Activated CD8-positive, alpha-beta T cell treated with anti-CD3 and anti-CD28 coated beads for 36 hours (primary cell): ENCODE data around the gene CAPG. TPM values are rescaled to one million over a fixed set of nuclear protein-coding genes. Genes with fewer than 3 reads are reported as not detected.
A peak's percentile ranks its signal among the peaks of the same experiment; 100 is the strongest.

Source experiments
- ATAC-seq: fragments of 200-7000 bp; cut with Tn5 transposase; one replicate; pipeline ENCODE4 v1.10.0; 2021; ENCODE audit warnings: mild to moderate bottlenecking, moderate library complexity
- CTCF ChIA-PET: fragments of 350-600 bp; sonication (Branson Sonifier 250); formaldehyde crosslinking; loops from one replicate; lab custom pipeline; 2021; ENCODE audit warnings: antibody characterized with exemption; lab: Charles Lee
- POLR2A ChIA-PET: fragments of 350-600 bp; sonication (Branson Sonifier 250); formaldehyde crosslinking; loops from one replicate; lab custom pipeline; 2021; ENCODE audit warnings: antibody characterized with exemption; lab: Charles Lee
- DNase-seq: peaks from one replicate; pipeline ENCODE4 v3.0.0-alpha.2; 2020
- H3K27ac Mint-ChIP-seq: one replicate; pipeline ENCODE4 v1.8.0; 2021; ENCODE audit warnings: mild to moderate bottlenecking, mixed read lengths
- H3K27me3 Mint-ChIP-seq: one replicate; pipeline ENCODE4 v1.8.0; 2021; ENCODE audit warnings: mixed read lengths
- H3K36me3 Mint-ChIP-seq: one replicate; pipeline ENCODE4 v1.8.0; 2021; ENCODE audit warnings: low read depth, mixed read lengths
- H3K4me1 Mint-ChIP-seq: one replicate; pipeline ENCODE4 v1.8.0; 2021; ENCODE audit warnings: low read depth, mixed read lengths
- H3K4me3 Mint-ChIP-seq: one replicate; pipeline ENCODE4 v1.8.0; 2021; ENCODE audit warnings: mild to moderate bottlenecking, moderate library complexity, mixed read lengths
- H3K9me3 Mint-ChIP-seq: one replicate; pipeline ENCODE4 v1.8.0; 2021; ENCODE audit warnings: mixed read lengths
- CTCF ChIP-seq: fragments of 200-600 bp; IDR thresholded peaks from one replicate; pipeline ENCODE4 v1.8.0; 2022; ENCODE audit warnings: antibody characterized with exemption, mild to moderate bottlenecking
- intact Hi-C: fragments of 100-400 bp; cut with micrococcal nuclease; formaldehyde crosslinking; loops from one replicate; pipeline ENCODE4 v1.10.0; 2022
- total RNA-seq, 2 experiments: library from RNA; stranded (reverse); gene quantifications; one replicate each; pipeline ENCODE4 v1.2.3, GENCODE V29; 2021

The CAPG gene
- total RNA-seq, 2 experiments from 2014 or later = 18.7 to 19.3 TPM

GRCh38 chr2:85410584-85411404 is 628 bp upstream of the CAPG start:
- ATAC-seq (no peak), DNase-seq (peak; percentile 29)
- H3K4me1 Mint-ChIP-seq = peaks cover 44% of the 10 kb centered on the region
- peak overlapping the region; percentile 45 for H3K4me3 Mint-ChIP-seq
- H3K36me3 Mint-ChIP-seq = no peaks in the 10 kb centered on the region
- no peaks in the 10 kb centered on the region for H3K27me3 Mint-ChIP-seq
- no peak for TF ChIP-seq CTCF
- intact Hi-C loops = no loop called here
- CTCF ChIA-PET = interaction anchor here (1.0 kb wide), 1 partner anchor 9 kb away, joined by 4 read pairs; no protein-coding TSS in a partner anchor
- H3K27ac Mint-ChIP-seq = no peak overlapping the region
- H3K9me3 Mint-ChIP-seq = no peaks in the 10 kb centered on the region
- POLR2A ChIA-PET = interaction anchor here (1.2 to 15.2 kb wide), 2 partner anchors 83 to 134 kb away, joined by 3 to 331 read pairs; partner anchors contain the start of genes MAT2A and TGOLN2

- peak; percentile 80 for DNase-seq
- peaks cover 7% of the 10 kb centered on the region for H3K36me3 Mint-ChIP-seq
- peaks cover 9% of the 10 kb centered on the region for H3K9me3 Mint-ChIP-seq
- H3K27ac Mint-ChIP-seq = peak overlapping the region; percentile 52
- no peaks in the 10 kb centered on the region for H3K27me3 Mint-ChIP-seq
- CTCF ChIA-PET = interaction anchor here (0.7 to 1.2 kb wide), 3 partner anchors 14 to 72 kb away, joined by 3 read pairs; no protein-coding TSS in a partner anchor
- intact Hi-C loops = no loop called here
- POLR2A ChIA-PET = interaction anchor here (0.6 to 1.6 kb wide), 4 partner anchors 9 to 158 kb away, joined by 3 to 5 read pairs (median 3); partner anchors contain the start of gene GGCX
- peak; percentile 88 for ATAC-seq
- TF ChIP-seq CTCF = no peak
- H3K4me1 Mint-ChIP-seq = peaks cover 35% of the 10 kb centered on the region
- H3K4me3 Mint-ChIP-seq = peak overlapping the region; percentile 26
Measured at GRCh38 chr2:85405201-85406059, 4.7 kb downstream of the CAPG start.

- POLR2A ChIA-PET = interaction anchor here (0.7 to 1.7 kb wide), 5 partner anchors 17 to 186 kb away, joined by 3 to 6 read pairs (median 3); partner anchors contain the start of gene MAT2A
- intact Hi-C loops = no loop called here
Measured at GRCh38 chr2:85401844-85402243, 8.3 kb downstream of the CAPG start.

GRCh38 chr2:85401464-85401805 is 8.7 kb downstream of the CAPG start:
- peaks cover 7% of the 10 kb centered on the region for H3K36me3 Mint-ChIP-seq
- DNase-seq = no peak
- POLR2A ChIA-PET = interaction anchor here (0.9 to 1.7 kb wide), 4 partner anchors 17 to 186 kb away, joined by 3 to 6 read pairs (median 3); partner anchors contain the start of gene MAT2A

More at GRCh38 chr2:85401844-85402243, 8.3 kb downstream of the CAPG start:
- CTCF ChIA-PET = no interaction called here
- peaks cover 7% of the 10 kb centered on the region for H3K36me3 Mint-ChIP-seq
- peaks cover 9% of the 10 kb centered on the region for H3K9me3 Mint-ChIP-seq
- ATAC-seq (no peak), DNase-seq (no peak)
- no peaks in the 10 kb centered on the region for H3K27me3 Mint-ChIP-seq
- TF ChIP-seq CTCF = no peak
- H3K4me1 Mint-ChIP-seq = peaks cover 15% of the 10 kb centered on the region
- no peak overlapping the region for H3K4me3 Mint-ChIP-seq
- H3K27ac Mint-ChIP-seq = no peak overlapping the region

More at GRCh38 chr2:85401464-85401805, 8.7 kb downstream of the CAPG start:
- peaks cover 9% of the 10 kb centered on the region for H3K9me3 Mint-ChIP-seq
- no peaks in the 10 kb centered on the region for H3K27me3 Mint-ChIP-seq
- TF ChIP-seq CTCF = no peak
- no peak for ATAC-seq
- no peak overlapping the region for H3K27ac Mint-ChIP-seq
- H3K4me1 Mint-ChIP-seq = peaks cover 15% of the 10 kb centered on the region
- H3K4me3 Mint-ChIP-seq = no peak overlapping the region
- CTCF ChIA-PET = interaction anchor here (1.1 kb wide), 1 partner anchor 10 kb away, joined by 6 read pairs; no protein-coding TSS in a partner anchor
- intact Hi-C loops = no loop called here
